K562 (cell line): ENCODE data around the gene DENND1A. TPM values are rescaled to one million over a fixed set of nuclear protein-coding genes. Genes with fewer than 3 reads are reported as not detected.

Experiments used
- ETV6 ChIP-seq, 3 experiments: fragments of 150-350 bp in 1 of 3; sonication (generic) in 1 of 3; formaldehyde crosslinking in 1 of 3; IDR thresholded peaks; 2 replicates each; pipeline versions ENCODE4 v1.6.1 to v1.8.0; 2014 to 2022; ENCODE audit warnings: borderline replicate concordance in 2 of 3, low read depth in 2 of 3, antibody characterized with exemption in 1 of 3, low read length in 1 of 3, mild to moderate bottlenecking in 1 of 3, missing genetic modification reagents in 1 of 3
- POLR2AphosphoS2 ChIP-seq: IDR thresholded peaks from 2 replicates; pipeline ENCODE4 v1.6.1; 2012; ENCODE audit warnings: low read length, improper control_type of control experiment
- REST ChIP-seq, 2 experiments: fragments of 450-650 bp; formaldehyde crosslinking in 1 of 2; IDR thresholded peaks; 2 replicates each; pipeline versions ENCODE4 v1.4.0 to v1.6.1; 2014 to 2020; ENCODE audit warnings: mild to moderate bottlenecking in 2 of 2, borderline replicate concordance in 1 of 2, low read depth in 1 of 2
- SMC3 ChIP-seq: conservative IDR thresholded peaks from 2 replicates; pipeline ENCODE4 v1.6.1; 2011; ENCODE audit warnings: low read depth, low read length, improper control_type of control experiment; ENCODE audit not compliant: insufficient read depth
- TAF9B ChIP-seq: fragments of 450-650 bp; IDR thresholded peaks from 2 replicates; pipeline ENCODE4 v1.6.1; 2018; ENCODE audit warnings: mild to moderate bottlenecking; ENCODE audit not compliant: partially characterized antibody
- polyA plus RNA-seq, 8 experiments: library from polyadenylated mRNA; depleted of rRNA in 4 of 8; stranded (reverse) in 5 of 8; unstranded in 3 of 8; fragments of >200 nt; fragmentation: Nextera tagmentation in 2 of 8; fragmentation: Illumina TruSeq in 1 of 8; extraction: Ambion mirVana in 2 of 8; extraction: Trizol in 1 of 8; gene quantifications; 2 replicates each; pipeline versions ENCODE4 v1.2.1 to v1.2.3, GENCODE V29; 2011 to 2014; ENCODE audit warnings: inconsistent platforms in 1 of 8, missing spikeins in 1 of 8
- total RNA-seq, 7 experiments: library from RNA; depleted of rRNA in 6 of 7; stranded (reverse); fragments of >200 nt in 6 of 7; fragmentation: Illumina TruSeq in 2 of 7; extraction: Trizol in 2 of 7; gene quantifications; 2 replicates each; pipeline versions ENCODE4 v1.2.1 to v1.2.3, GENCODE V29; 2011 to 2021; ENCODE audit warnings: low replicate concordance in 1 of 7
- TF ChIP-seq, protein P1 (sequence below): fragments of 200-800 bp; sonication (Bioruptor generic); IDR thresholded peaks from 2 replicates; pipeline ENCODE4 v1.6.1; 2016; ENCODE audit warnings: missing genetic modification characterization, missing compliant biosample characterization

DENND1A gene
- total and polyA plus RNA-seq, 9 of the 15 experiments (the other 6 are each of a cell fraction or from before 2014, with no cell fraction given) = 7.6 to 29.5 (median 15.7) TPM

DNA sequence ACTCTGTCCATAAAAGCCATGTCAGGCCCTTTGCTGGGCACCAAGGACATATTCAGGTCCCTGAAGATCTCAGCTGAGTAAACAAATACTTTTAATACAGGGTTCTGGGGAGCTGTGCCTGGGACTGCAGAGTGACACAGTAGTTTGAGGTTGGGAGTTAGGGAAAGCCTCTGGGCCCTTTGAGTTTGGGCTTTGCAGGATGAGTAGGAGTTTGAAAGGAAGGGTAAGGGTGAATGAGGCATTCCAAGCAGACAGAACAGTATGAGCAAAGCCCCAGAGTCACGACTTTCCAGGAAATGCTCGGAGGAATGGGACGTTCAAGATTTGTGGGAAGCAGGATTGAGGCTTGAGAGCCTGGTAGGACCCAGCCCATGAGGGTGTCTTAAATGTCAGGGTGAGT, 560.6 kb downstream of the DENND1A start (continued):
- TF ChIP-seq REST (IDR thresholded peaks at IDR 0.05; ENCODE audit: borderline replicate concordance) = no peak
- no peak for TF ChIP-seq REST (CRISPR knock-in tag; IDR thresholded peaks at IDR 0.05; ENCODE audit: low read depth)
- TF ChIP-seq POLR2AphosphoS2 = no peak
- TF ChIP-seq ETV6 (IDR thresholded peaks at IDR 0.05; ENCODE audit: borderline replicate concordance in 1 of 2, low read depth in 2 of 2, low read length in 1 of 2) = no peak
- no peak for TF ChIP-seq ETV6 (CRISPR knock-in tag; IDR thresholded peaks at IDR 0.05; ENCODE audit: borderline replicate concordance)
- no peak for TF ChIP-seq SMC3
- TF ChIP-seq TAF9B = no peak
- TF ChIP-seq, protein P1, sequence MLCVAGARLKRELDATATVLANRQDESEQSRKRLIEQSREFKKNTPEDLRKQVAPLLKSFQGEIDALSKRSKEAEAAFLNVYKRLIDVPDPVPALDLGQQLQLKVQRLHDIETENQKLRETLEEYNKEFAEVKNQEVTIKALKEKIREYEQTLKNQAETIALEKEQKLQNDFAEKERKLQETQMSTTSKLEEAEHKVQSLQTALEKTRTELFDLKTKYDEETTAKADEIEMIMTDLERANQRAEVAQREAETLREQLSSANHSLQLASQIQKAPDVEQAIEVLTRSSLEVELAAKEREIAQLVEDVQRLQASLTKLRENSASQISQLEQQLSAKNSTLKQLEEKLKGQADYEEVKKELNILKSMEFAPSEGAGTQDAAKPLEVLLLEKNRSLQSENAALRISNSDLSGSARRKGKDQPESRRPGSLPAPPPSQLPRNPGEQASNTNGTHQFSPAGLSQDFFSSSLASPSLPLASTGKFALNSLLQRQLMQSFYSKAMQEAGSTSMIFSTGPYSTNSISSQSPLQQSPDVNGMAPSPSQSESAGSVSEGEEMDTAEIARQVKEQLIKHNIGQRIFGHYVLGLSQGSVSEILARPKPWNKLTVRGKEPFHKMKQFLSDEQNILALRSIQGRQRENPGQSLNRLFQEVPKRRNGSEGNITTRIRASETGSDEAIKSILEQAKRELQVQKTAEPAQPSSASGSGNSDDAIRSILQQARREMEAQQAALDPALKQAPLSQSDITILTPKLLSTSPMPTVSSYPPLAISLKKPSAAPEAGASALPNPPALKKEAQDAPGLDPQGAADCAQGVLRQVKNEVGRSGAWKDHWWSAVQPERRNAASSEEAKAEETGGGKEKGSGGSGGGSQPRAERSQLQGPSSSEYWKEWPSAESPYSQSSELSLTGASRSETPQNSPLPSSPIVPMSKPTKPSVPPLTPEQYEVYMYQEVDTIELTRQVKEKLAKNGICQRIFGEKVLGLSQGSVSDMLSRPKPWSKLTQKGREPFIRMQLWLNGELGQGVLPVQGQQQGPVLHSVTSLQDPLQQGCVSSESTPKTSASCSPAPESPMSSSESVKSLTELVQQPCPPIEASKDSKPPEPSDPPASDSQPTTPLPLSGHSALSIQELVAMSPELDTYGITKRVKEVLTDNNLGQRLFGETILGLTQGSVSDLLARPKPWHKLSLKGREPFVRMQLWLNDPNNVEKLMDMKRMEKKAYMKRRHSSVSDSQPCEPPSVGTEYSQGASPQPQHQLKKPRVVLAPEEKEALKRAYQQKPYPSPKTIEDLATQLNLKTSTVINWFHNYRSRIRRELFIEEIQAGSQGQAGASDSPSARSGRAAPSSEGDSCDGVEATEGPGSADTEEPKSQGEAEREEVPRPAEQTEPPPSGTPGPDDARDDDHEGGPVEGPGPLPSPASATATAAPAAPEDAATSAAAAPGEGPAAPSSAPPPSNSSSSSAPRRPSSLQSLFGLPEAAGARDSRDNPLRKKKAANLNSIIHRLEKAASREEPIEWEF (CRISPR knock-in tag) = no peak
